Mucosa of descending colon (tissue), 3 donors: Measurements from ENCODE around the gene ZBTB7A. TPM values are rescaled to one million over a fixed set of nuclear protein-coding genes. Genes with fewer than 3 reads are reported as not detected.

Experiments
- ATAC-seq: fragments of 200-7000 bp; cut with Tn5 transposase; one replicate; pipeline ENCODE4 v1.9.1; 2020; ENCODE audit warnings: mild to moderate bottlenecking, moderate library complexity
- DNase-seq, 3 donors: peaks; one replicate each; pipeline ENCODE4 v3.0.0-alpha.2; 2020
- H3K36me3 ChIP-seq: fragments of 200-600 bp; one replicate; pipeline ENCODE4 v1.8.0; 2021; ENCODE audit warnings: low read depth, mild to moderate bottlenecking
- H3K4me1 ChIP-seq: fragments of 200-600 bp; one replicate; pipeline ENCODE4 v1.8.0; 2021; ENCODE audit warnings: low read depth, mild to moderate bottlenecking
- H3K4me3 ChIP-seq: fragments of 200-600 bp; one replicate; pipeline ENCODE4 v1.8.0; 2021; ENCODE audit warnings: mild to moderate bottlenecking
- H3K9me3 ChIP-seq: fragments of 200-600 bp; one replicate; pipeline ENCODE4 v1.8.0; 2021; ENCODE audit warnings: mild to moderate bottlenecking
- intact Hi-C, 2 donors: fragments of 100-400 bp; cut with DNase I in 1 of 2; cut with micrococcal nuclease in 1 of 2; formaldehyde crosslinking; loops; one replicate each; pipeline versions ENCODE4 v1.11.0 to v1.11.1; 2022; cut with DNase I, micrococcal nuclease
- total RNA-seq, 3 donors: library from RNA; stranded (reverse); fragmentation: NEBNext Ultra II Directional in 2 of 3; extraction: Animal tissue kit (Norgen Biotek cat#: 25700) in 2 of 3; gene quantifications; one replicate each; pipeline versions ENCODE4 v1.2.1 to v1.2.4, GENCODE V29; 2021 to 2023
- TF ChIP-seq, protein P1 (sequence below): fragments of 200-600 bp; IDR thresholded peaks from one replicate; pipeline ENCODE4 v1.8.0; 2022; ENCODE audit warnings: antibody characterized with exemption, mild to moderate bottlenecking
- donor health status: DM: no; HTN: no; CAD: no; lungs with moderate emphysema.
- donor health status: DM: no; HTN: no; CAD: no.
- donor health status: DM: no; HTN: yes; CAD: no.

Gene ZBTB7A
- total RNA-seq, 3 donors from 2014 or later, result 104 to 115 (median 112) TPM

DNA sequence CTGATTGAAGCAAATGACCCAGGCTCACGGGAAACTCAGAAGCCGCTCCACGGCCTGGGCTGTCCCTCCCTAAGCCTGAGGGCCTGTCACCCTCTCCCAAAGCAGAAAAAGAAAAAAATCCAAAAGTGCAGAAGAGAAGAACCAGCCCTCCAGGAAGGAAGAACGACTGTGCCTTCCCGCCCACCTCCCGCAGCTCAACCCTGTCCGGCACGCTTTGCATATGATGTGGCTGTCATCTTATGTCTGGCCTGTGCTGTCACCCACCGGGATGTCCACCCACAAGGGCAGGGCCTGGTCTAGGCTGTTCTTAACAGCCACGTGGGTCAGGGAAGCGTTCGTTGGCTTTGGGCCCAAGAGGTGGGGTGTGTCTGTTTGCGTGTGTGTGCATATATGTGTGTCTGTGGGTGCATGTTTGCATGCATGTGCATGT lies 13.7 kb downstream of the ZBTB7A start:
- ATAC-seq (peak; percentile 41), DNase-seq (peak; percentile 84 to 88 (median 84))
- TF ChIP-seq, protein P1, sequence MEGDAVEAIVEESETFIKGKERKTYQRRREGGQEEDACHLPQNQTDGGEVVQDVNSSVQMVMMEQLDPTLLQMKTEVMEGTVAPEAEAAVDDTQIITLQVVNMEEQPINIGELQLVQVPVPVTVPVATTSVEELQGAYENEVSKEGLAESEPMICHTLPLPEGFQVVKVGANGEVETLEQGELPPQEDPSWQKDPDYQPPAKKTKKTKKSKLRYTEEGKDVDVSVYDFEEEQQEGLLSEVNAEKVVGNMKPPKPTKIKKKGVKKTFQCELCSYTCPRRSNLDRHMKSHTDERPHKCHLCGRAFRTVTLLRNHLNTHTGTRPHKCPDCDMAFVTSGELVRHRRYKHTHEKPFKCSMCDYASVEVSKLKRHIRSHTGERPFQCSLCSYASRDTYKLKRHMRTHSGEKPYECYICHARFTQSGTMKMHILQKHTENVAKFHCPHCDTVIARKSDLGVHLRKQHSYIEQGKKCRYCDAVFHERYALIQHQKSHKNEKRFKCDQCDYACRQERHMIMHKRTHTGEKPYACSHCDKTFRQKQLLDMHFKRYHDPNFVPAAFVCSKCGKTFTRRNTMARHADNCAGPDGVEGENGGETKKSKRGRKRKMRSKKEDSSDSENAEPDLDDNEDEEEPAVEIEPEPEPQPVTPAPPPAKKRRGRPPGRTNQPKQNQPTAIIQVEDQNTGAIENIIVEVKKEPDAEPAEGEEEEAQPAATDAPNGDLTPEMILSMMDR, result no peak
- H3K36me3 ChIP-seq, result peaks cover 12% of the 10 kb centered on the region
- H3K4me1 ChIP-seq, result peaks cover 59% of the 10 kb centered on the region
- no peak overlapping the region for H3K4me3 ChIP-seq
- H3K9me3 ChIP-seq, result no peaks in the 10 kb centered on the region
- intact Hi-C loops, result no loop called here

DNA sequence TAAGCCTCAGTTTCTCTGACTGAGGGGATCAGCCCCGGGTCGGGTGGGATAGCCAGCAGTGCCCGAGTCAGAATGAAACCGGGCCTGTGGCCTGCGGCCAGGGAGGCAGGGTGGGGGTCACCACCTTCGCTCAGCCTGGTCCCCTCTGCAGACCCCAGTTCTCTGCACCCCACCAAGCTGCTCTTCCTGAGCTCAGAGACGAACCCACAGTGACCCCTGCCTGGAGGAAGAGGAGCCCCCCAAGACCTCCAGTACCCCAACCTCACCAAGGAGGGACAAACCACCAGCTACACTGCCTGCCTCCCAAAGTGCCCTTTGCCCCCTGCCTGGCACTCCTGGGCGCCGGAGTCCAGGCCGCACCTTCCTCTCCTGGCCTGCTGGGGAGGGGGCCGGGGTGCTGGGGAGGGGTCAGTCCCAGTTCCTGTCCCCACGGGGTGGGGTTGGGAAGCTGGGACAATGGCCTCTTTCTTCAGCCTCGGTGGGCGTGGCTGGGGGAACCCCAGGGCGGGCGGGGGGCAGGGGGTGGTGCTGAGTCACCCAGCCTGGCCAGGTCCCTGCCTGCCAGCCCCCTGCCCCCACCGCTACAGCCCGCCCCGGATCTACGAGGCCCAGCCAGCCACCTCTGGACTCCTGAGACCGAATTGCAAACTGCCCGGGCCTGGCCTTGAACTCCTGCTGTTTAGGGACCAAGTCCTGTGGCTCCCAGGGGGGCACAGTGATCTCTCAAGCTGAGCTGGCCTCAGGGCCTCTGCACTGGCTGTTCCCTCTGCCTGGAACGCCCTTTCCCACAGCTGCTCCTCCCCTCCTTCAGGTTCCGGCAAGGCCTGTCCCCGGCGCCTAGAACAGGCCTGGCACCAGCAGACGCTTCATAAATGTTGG lies 14.3 kb downstream of the ZBTB7A start:
- Histone ChIP-seq H3K36me3 (peaks cover 12% of the 10 kb centered on the region), H3K9me3 (no peaks in the 10 kb centered on the region), H3K4me1 (peaks cover 54% of the 10 kb centered on the region), H3K4me3 (no peak overlapping the region)
- DNase-seq, result peak; percentile 91 to 95 (median 93)
- TF ChIP-seq, protein P1, result no peak
- intact Hi-C loops, result no loop called here
- peak; percentile 75 for ATAC-seq

DNA sequence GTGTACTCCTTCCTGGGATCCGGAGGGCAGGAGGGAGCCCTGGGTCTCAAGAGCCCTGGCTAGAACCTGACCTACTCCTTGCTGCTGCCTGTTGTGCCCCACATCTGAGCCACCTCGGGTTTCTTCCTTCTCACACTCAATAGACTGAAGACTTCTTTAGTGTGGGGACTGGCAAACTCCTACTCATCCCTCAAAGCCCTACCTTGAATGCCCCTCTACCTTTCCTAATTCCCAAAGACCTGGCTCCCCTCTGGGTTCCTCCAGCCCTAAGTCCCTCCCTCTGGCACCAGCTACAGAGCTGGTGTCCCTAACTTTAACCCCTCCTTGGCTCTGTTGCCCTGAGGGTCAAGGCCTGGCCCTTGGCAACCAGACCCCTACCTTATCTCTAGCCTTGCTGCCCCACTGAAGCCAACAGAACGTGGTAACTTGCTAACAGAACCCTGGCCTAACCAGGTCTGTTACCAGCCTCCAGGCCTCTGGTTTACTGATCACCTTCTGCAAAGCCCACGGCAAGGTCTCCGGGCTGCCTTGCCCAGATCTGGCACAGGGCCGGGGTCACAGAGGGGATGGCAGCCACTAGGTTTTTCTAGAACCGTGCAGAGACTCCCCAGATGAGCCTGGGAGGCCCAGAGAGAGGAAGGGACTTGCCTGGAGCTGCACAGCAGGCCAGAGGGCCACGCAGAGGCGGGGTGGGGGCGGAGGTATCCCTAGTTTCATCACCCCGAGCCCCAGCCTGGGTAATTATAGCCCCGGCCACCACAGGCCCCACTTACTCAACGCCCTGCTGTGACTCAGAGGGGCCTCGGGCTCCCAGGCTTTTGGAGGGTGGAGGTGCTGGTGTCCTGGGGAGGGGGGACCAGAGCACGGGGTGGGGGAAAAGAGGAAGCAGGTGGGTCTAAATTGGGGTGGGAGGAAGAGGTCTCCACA lies 15.3 kb downstream of the ZBTB7A start:
- intact Hi-C loops, result no loop called here
- TF ChIP-seq, protein P1, result no peak
- peaks cover 12% of the 10 kb centered on the region for H3K36me3 ChIP-seq
- no peaks in the 10 kb centered on the region for H3K9me3 ChIP-seq
- ATAC-seq (peak; percentile 3), DNase-seq (peak in 2 of 3 donors; percentile 66 to 73)
- peaks cover 54% of the 10 kb centered on the region for H3K4me1 ChIP-seq
- no peak overlapping the region for H3K4me3 ChIP-seq

DNA sequence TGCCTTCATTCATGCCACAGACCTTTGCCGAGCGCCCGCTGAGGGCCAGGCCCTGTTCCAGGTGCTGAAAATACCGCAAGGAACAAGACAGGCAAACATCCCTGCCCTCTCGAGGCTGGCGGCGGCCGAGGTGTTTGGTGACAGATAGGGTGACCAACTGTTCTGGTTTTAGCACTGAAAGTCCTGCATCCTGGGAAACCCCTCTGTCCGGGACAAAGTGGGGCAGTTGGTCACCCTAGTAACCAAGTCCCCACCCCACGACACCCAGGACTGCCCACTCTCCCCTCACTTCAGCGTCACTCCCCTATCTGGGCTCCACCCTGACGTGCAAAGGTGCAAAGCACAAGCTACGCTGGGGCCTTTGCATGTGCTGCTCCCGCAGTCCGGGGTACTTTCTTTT lies 17.3 kb downstream of the ZBTB7A start:
- TF ChIP-seq, protein P1, result no peak
- DNase-seq (peak in 2 of 3 donors; percentile 44 to 56), ATAC-seq (no peak)
- Histone ChIP-seq H3K4me3 (no peak overlapping the region), H3K36me3 (peaks cover 12% of the 10 kb centered on the region), H3K9me3 (no peaks in the 10 kb centered on the region), H3K4me1 (peaks cover 46% of the 10 kb centered on the region)
- intact Hi-C loops, result loop anchor here in 1 of 2 donors (10.0 kb wide), 1 partner anchor 55 kb away; no protein-coding TSS in a partner anchor

DNA sequence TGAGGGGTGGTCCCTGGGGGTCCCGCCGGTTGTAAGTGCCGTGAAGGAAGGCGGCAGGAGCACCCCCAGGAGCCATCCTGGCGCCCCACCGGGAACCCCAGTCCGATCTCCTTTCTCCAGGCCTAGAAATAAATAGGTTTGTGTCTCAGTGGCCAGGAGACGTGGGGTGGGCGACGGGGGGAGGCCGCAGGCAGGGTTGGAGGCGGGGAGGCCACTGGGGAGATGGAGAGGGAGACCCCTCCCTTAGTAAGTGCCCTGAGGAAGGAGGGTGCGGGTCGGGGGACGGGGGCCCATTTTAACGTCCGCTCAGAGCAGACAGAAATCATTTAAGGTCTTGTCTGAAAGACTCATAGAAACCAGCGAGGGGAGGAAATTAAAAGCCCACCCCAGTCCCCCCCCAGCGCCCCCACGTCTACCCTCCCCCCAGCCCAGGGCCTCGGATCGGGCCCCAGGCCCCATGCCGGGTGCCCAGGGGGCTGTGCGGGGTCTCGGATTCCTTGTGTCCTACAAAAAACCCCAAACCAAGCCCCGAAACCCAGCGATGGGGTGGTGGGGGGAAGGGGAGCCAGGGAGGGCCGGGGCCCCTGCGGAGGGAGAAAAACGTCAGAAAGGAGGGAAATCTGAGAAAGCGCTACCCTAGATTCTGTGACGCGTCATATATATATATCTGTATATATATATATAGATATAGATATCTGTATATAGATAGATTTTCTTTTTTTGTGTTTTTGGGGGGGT lies 19.6 kb downstream of the ZBTB7A start:
- peaks cover 30% of the 10 kb centered on the region for H3K4me1 ChIP-seq
- H3K4me3 ChIP-seq, result no peak overlapping the region
- intact Hi-C loops, result loop anchor here in 1 of 2 donors (10.0 kb wide), 1 partner anchor 52 kb away; no protein-coding TSS in a partner anchor
- TF ChIP-seq, protein P1, result no peak
- ATAC-seq (no peak), DNase-seq (no peak)
- H3K9me3 ChIP-seq, result no peaks in the 10 kb centered on the region
- peaks cover 6% of the 10 kb centered on the region for H3K36me3 ChIP-seq
